CD14-positive monocyte (primary cell): ENCODE measurements around the gene VDAC2. TPM values are rescaled to one million over a fixed set of nuclear protein-coding genes. Genes with fewer than 3 reads are reported as not detected.

ENCODE experiments used
- DNase-seq, 3 donors: peaks; one replicate each; pipeline ENCODE4 v3.0.0-alpha.2; 2011 to 2022
- H2AFZ ChIP-seq: 2 replicates; pipeline ENCODE4 v1.6.0; 2012; ENCODE audit warnings: mild to moderate bottlenecking, low read depth, low read length, inconsistent platforms; ENCODE audit not compliant: insufficient read depth, poor library complexity, severe bottlenecking
- H3K27ac ChIP-seq, 2 donors: 1 replicate in 1 of 2; 2 replicates in 1 of 2; pipeline ENCODE4 v1.5.1; 2012 to 2013; ENCODE audit warnings: low read length in 2 of 2, control low read depth in 1 of 2, inconsistent platforms in 1 of 2, low read depth in 1 of 2, mild to moderate bottlenecking in 1 of 2
- H3K27me3 ChIP-seq, 2 donors: one replicate each; pipeline versions ENCODE4 v1.6.0 to v1.6.1; 2011 to 2013; ENCODE audit warnings: low read length in 2 of 2; ENCODE audit not compliant: control insufficient read depth in 2 of 2, insufficient read depth in 2 of 2
- H3K36me3 ChIP-seq, 2 donors: replicated peaks in 1 of 2; 1 replicate in 1 of 2; 2 replicates in 1 of 2; pipeline versions ENCODE4 v1.5.1 to v1.6.1; 2012 to 2013; ENCODE audit warnings: low read length in 2 of 2, control low read depth in 1 of 2, inconsistent platforms in 1 of 2, mild to moderate bottlenecking in 1 of 2; ENCODE audit not compliant: insufficient read depth in 2 of 2, control insufficient read depth in 1 of 2
- H3K4me1 ChIP-seq, 2 donors: 1 replicate in 1 of 2; 2 replicates in 1 of 2; pipeline versions ENCODE4 v1.5.1 to v1.6.1; 2012 to 2013; ENCODE audit warnings: low read length in 2 of 2, control low read depth in 1 of 2, inconsistent platforms in 1 of 2, mild to moderate bottlenecking in 1 of 2, moderate library complexity in 1 of 2; ENCODE audit not compliant: insufficient read depth in 2 of 2, control insufficient read depth in 1 of 2
- H3K4me2 ChIP-seq: replicated peaks from 2 replicates; pipeline ENCODE3; 2012; ENCODE audit warnings: low read length, moderate library complexity, mild to moderate bottlenecking; ENCODE audit not compliant: poor library complexity, severe bottlenecking; ENCODE audit errors: extremely low read depth
- H3K4me3 ChIP-seq, 3 experiments: fragments of 200-600 bp in 1 of 3; sonication (generic) in 1 of 3; replicated peaks in 1 of 3; 1 replicate in 2 of 3; 2 replicates in 1 of 3; pipeline ENCODE4 v1.5.1; 2011 to 2013; ENCODE audit warnings: low read length in 3 of 3, mild to moderate bottlenecking in 3 of 3, control low read depth in 2 of 3, low read depth in 2 of 3, inconsistent platforms in 1 of 3, moderate library complexity in 1 of 3
- H3K79me2 ChIP-seq: 2 replicates; pipeline ENCODE4 v1.6.0; 2012; ENCODE audit warnings: mild to moderate bottlenecking, control low read depth, inconsistent platforms, low read length, moderate library complexity; ENCODE audit not compliant: insufficient read depth
- H3K9ac ChIP-seq: 2 replicates; pipeline ENCODE4 v1.6.0; 2017; ENCODE audit warnings: low read length, mild to moderate bottlenecking; ENCODE audit not compliant: insufficient read depth, poor library complexity, severe bottlenecking
- H3K9me3 ChIP-seq, 2 donors: replicated peaks in 1 of 2; 1 replicate in 1 of 2; 2 replicates in 1 of 2; pipeline versions ENCODE4 v1.5.1 to v1.6.1; 2012 to 2013; ENCODE audit warnings: low read length in 2 of 2, control low read depth in 1 of 2; ENCODE audit not compliant: control insufficient read depth in 1 of 2, insufficient read depth in 1 of 2
- H4K20me1 ChIP-seq: 2 replicates; pipeline ENCODE4 v1.6.0; 2012; ENCODE audit warnings: mild to moderate bottlenecking, low read length, control low read depth, moderate library complexity; ENCODE audit not compliant: insufficient read depth
- H3K27ac Mint-ChIP-seq, 7 donors: one replicate each; pipeline ENCODE4 v1.8.0; 2020; ENCODE audit warnings: mild to moderate bottlenecking in 7 of 7, mixed read lengths in 7 of 7, moderate library complexity in 6 of 7, inconsistent platforms in 2 of 7
- H3K27me3 Mint-ChIP-seq, 3 donors: one replicate each; pipeline ENCODE4 v1.8.0; 2021 to 2022; ENCODE audit warnings: low read depth in 3 of 3, mild to moderate bottlenecking in 3 of 3, mixed read lengths in 3 of 3, moderate library complexity in 3 of 3, inconsistent platforms in 1 of 3
- H3K36me3 Mint-ChIP-seq, 2 donors: one replicate each; pipeline ENCODE4 v1.8.0; 2020; ENCODE audit warnings: mixed read lengths in 2 of 2, inconsistent platforms in 1 of 2, mild to moderate bottlenecking in 1 of 2
- H3K4me1 Mint-ChIP-seq: one replicate; pipeline ENCODE4 v1.8.0; 2020; ENCODE audit warnings: mild to moderate bottlenecking, mixed read lengths
- H3K4me3 Mint-ChIP-seq, 2 donors: one replicate each; pipeline ENCODE4 v1.8.0; 2020; ENCODE audit warnings: mild to moderate bottlenecking in 2 of 2, mixed read lengths in 2 of 2, moderate library complexity in 1 of 2
- H3K9me3 Mint-ChIP-seq, 7 donors: one replicate each; pipeline ENCODE4 v1.8.0; 2020 to 2022; ENCODE audit warnings: mixed read lengths in 7 of 7, mild to moderate bottlenecking in 6 of 7, moderate library complexity in 6 of 7, inconsistent platforms in 2 of 7
- CTCF ChIP-seq: fragments of 200-600 bp; IDR thresholded peaks from one replicate; pipeline ENCODE4 v1.8.0; 2022; ENCODE audit warnings: antibody characterized with exemption, mild to moderate bottlenecking
- WGBS: methylation state at CpG from one replicate; pipeline ENCODE4 v1.1.5; 2013; ENCODE audit warnings: missing lambda C conversion rate; ENCODE audit not compliant: insufficient coverage; 5-methylcytosine and 5-hydroxymethylcytosine counted together
- intact Hi-C, 2 donors: fragments of 100-400 bp; cut with micrococcal nuclease; formaldehyde crosslinking; loops; one replicate each; pipeline versions ENCODE4 v1.15.0 to v1.15.1; 2023
- polyA plus RNA-seq, 3 donors: library from polyadenylated mRNA; depleted of rRNA in 1 of 3; unstranded in 2 of 3; stranded (reverse) in 1 of 3; fragments of 300-500 nt in 2 of 3; fragments of >200 nt in 1 of 3; fragmentation: Illumina TruSeq in 2 of 3; gene quantifications; 1 replicate in 2 of 3; 2 replicates in 1 of 3; pipeline ENCODE4 v1.2.3, GENCODE V29; 2012 to 2021

The VDAC2 gene
- polyA plus RNA-seq, 3 donors, result 71.2 to 154 (median 139) TPM

- Histone ChIP-seq H2AFZ (no peak overlapping the region), H3K9ac (no peak overlapping the region), H4K20me1 (no peaks in the 10 kb centered on the region), H3K9me3 (peaks cover 3 to 8% of the 10 kb centered on the region in 2 donors), H3K4me1 (no peaks in the 10 kb centered on the region), H3K4me3 (no peak overlapping the region), H3K36me3 (no peaks in the 10 kb centered on the region), H3K27ac (no peak overlapping the region), H3K4me2 (no peak overlapping the region), H3K27me3 (no peaks in the 10 kb centered on the region), H3K79me2 (no peaks in the 10 kb centered on the region)
- WGBS, result 96% methylated on average over 5 of the region's 5 CpGs
- no peaks in the 10 kb centered on the region for H3K4me1 Mint-ChIP-seq
- no peak overlapping the region for H3K4me3 Mint-ChIP-seq
- intact Hi-C loops, result no loop called here
- H3K27me3 Mint-ChIP-seq, result peaks cover 2 to 5% (median 4%) of the 10 kb centered on the region in 3 donors
- no peaks in the 10 kb centered on the region for H3K36me3 Mint-ChIP-seq
- no peak overlapping the region for H3K27ac Mint-ChIP-seq
- no peak for TF ChIP-seq CTCF
- H3K9me3 Mint-ChIP-seq, result peaks cover 2 to 12% (median 6%) of the 10 kb centered on the region in 7 donors
- DNase-seq, result no peak
These were observed 37.2 kb downstream of the VDAC2 start for GRCh38 chr10:75247797-75248196.

- intact Hi-C loops, result no loop called here
- Mint-ChIP-seq H3K9me3 (peaks cover 18 to 34% (median 26%) of the 10 kb centered on the region in 7 donors), H3K4me3 (no peak overlapping the region), H3K27me3 (peaks cover 0 to 5% (median 2%) of the 10 kb centered on the region in 3 donors), H3K4me1 (no peaks in the 10 kb centered on the region), H3K36me3 (no peaks in the 10 kb centered on the region), H3K27ac (no peak overlapping the region)
- Histone ChIP-seq H2AFZ (no peak overlapping the region), H3K9ac (no peak overlapping the region), H3K79me2 (no peaks in the 10 kb centered on the region), H3K9me3 (peaks cover 17 to 31% of the 10 kb centered on the region in 2 donors), H3K36me3 (no peaks in the 10 kb centered on the region), H3K27me3 (no peaks in the 10 kb centered on the region), H3K4me3 (no peak overlapping the region), H3K4me1 (no peaks in the 10 kb centered on the region), H3K4me2 (no peak overlapping the region), H4K20me1 (no peaks in the 10 kb centered on the region), H3K27ac (no peak overlapping the region)
- 87% methylated on average over 3 of the region's 3 CpGs for WGBS
- DNase-seq, result no peak
- no peak for TF ChIP-seq CTCF
These were observed 40.3 kb downstream of the VDAC2 start for GRCh38 chr10:75250934-75251333.
